ENCODE data around the gene PDE4C. TPM values are rescaled to one million over a fixed set of nuclear protein-coding genes. Genes with fewer than 3 reads are reported as not detected.

Gene PDE4C
- total RNA-seq, 1 donor from 2014 or later, result 0.85 TPM

GRCh38 chr19:18254546-18255503 is 28.6 kb upstream of the PDE4C start:
- Mint-ChIP-seq H3K36me3 (ENCODE audit: low read depth, unreplicated experiment) (no peaks in the 10 kb centered on the region), H3K4me3 (ENCODE audit: unreplicated experiment) (no peak overlapping the region), H3K27ac (ENCODE audit: unreplicated experiment) (no peak overlapping the region), H3K9me3 (ENCODE audit: unreplicated experiment) (no peaks in the 10 kb centered on the region), H3K27me3 (ENCODE audit: unreplicated experiment) (peaks cover 12% of the 10 kb centered on the region), H3K4me1 (ENCODE audit: unreplicated experiment) (no peaks in the 10 kb centered on the region)
- TF ChIP-seq CTCF (IDR thresholded peaks at IDR 0.05; ENCODE audit: unreplicated experiment), result no peak
- no peak for DNase-seq (ENCODE audit: low spot score)

GRCh38 chr19:18253716-18254115 is 27.5 kb upstream of the PDE4C start:
- no peaks in the 10 kb centered on the region for H3K9me3 Mint-ChIP-seq (ENCODE audit: unreplicated experiment)
- TF ChIP-seq CTCF (IDR thresholded peaks at IDR 0.05; ENCODE audit: unreplicated experiment), result no peak
- H3K4me1 Mint-ChIP-seq (ENCODE audit: unreplicated experiment), result no peaks in the 10 kb centered on the region

GRCh38 chr19:18253130-18253529 is 26.9 kb upstream of the PDE4C start:
- no peak for DNase-seq (ENCODE audit: low spot score)
- no peaks in the 10 kb centered on the region for H3K9me3 Mint-ChIP-seq (ENCODE audit: unreplicated experiment)
- no peak overlapping the region for H3K4me3 Mint-ChIP-seq (ENCODE audit: unreplicated experiment)
- TF ChIP-seq CTCF (IDR thresholded peaks at IDR 0.05; ENCODE audit: unreplicated experiment), result no peak
- H3K36me3 Mint-ChIP-seq (ENCODE audit: low read depth, unreplicated experiment), result no peaks in the 10 kb centered on the region
- H3K4me1 Mint-ChIP-seq (ENCODE audit: unreplicated experiment), result no peaks in the 10 kb centered on the region
- H3K27ac Mint-ChIP-seq (ENCODE audit: unreplicated experiment), result no peak overlapping the region
- peaks cover 10% of the 10 kb centered on the region for H3K27me3 Mint-ChIP-seq (ENCODE audit: unreplicated experiment)

More at GRCh38 chr19:18253716-18254115, 27.5 kb upstream of the PDE4C start:
- DNase-seq (ENCODE audit: low spot score), result no peak
- peaks cover 10% of the 10 kb centered on the region for H3K27me3 Mint-ChIP-seq (ENCODE audit: unreplicated experiment)
- H3K36me3 Mint-ChIP-seq (ENCODE audit: low read depth, unreplicated experiment), result no peaks in the 10 kb centered on the region
- H3K27ac Mint-ChIP-seq (ENCODE audit: unreplicated experiment), result no peak overlapping the region
- no peak overlapping the region for H3K4me3 Mint-ChIP-seq (ENCODE audit: unreplicated experiment)

GRCh38 chr19:18252370-18252717 is 26.1 kb upstream of the PDE4C start:
- Mint-ChIP-seq H3K27ac (ENCODE audit: unreplicated experiment) (no peak overlapping the region), H3K27me3 (ENCODE audit: unreplicated experiment) (peaks cover 10% of the 10 kb centered on the region), H3K4me1 (ENCODE audit: unreplicated experiment) (no peaks in the 10 kb centered on the region), H3K4me3 (ENCODE audit: unreplicated experiment) (no peak overlapping the region), H3K36me3 (ENCODE audit: low read depth, unreplicated experiment) (no peaks in the 10 kb centered on the region), H3K9me3 (ENCODE audit: unreplicated experiment) (no peaks in the 10 kb centered on the region)
- no peak for DNase-seq (ENCODE audit: low spot score)
- TF ChIP-seq CTCF (IDR thresholded peaks at IDR 0.05; ENCODE audit: unreplicated experiment), result no peak
